HG03097 (cell line): ENCODE results near the gene ACAA2.
"Not testable (repeated sequence)": the region's sequence is repeated elsewhere in the genome, so short reads cannot be mapped to it uniquely, and the experiment has no call there.

Experiments used
- ATAC-seq: cut with Tn5 transposase; IDR thresholded peaks from one replicate; pipeline ENCODE4 v1.9.1; 2021; ENCODE audit not compliant: unreplicated experiment, low FRiP score

Gene ACAA2

DNA sequence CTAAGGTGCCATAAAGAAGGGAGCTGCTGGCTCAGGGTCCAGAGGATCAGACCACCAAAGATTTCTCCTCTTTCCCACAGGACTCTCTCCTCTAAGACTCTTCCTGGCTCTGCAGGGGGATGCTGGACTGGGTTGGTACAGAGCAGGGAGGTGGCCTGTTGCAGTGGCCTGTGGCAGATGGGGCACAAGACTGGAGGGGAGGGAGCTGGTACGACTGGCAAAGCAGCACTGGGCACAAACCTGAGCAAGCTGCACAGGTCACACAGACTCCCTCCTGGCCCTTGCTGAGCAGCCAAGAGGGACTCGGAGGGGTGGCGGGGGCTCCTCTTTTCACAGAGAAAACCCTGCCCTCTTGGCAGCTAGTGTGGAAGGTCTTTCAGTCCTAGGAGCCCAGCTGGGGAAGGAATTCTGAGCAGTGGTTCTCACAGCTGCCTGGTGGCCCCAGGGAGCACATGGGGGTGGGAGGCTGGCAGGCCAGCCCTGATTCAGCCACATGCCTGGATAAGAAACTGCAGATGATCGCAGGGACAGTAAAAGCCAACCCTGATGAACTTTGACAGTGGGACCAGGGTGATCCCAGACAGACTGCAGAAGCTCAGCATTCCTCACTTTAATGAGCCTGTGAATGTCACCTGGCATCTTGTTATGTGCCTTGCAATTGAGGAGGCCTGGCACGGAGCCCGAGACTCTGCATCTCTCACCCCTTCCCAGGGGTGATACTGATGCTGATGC lies 32.5 kb upstream of the ACAA2 start:
- no peak for ATAC-seq

DNA sequence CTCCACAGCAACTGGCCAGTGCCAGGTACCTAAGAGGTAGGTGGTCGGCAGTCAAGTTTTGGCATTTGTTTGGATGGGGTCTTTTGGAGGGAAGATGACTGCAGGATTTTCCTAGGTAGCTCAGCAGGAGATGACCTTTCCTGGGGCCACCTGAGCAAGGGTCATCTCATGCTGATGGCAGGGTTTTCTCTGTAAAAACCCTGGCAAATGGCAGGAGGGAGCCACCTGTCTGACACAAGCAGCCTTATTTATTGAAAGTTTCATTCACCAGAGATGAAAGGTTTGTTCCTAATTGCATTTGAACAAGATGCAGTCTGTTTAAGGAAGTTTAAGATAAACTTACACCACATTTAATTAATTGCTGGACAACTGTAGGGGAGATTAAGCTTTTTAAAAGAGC lies 31.6 kb upstream of the ACAA2 start:
- ATAC-seq = no peak

DNA sequence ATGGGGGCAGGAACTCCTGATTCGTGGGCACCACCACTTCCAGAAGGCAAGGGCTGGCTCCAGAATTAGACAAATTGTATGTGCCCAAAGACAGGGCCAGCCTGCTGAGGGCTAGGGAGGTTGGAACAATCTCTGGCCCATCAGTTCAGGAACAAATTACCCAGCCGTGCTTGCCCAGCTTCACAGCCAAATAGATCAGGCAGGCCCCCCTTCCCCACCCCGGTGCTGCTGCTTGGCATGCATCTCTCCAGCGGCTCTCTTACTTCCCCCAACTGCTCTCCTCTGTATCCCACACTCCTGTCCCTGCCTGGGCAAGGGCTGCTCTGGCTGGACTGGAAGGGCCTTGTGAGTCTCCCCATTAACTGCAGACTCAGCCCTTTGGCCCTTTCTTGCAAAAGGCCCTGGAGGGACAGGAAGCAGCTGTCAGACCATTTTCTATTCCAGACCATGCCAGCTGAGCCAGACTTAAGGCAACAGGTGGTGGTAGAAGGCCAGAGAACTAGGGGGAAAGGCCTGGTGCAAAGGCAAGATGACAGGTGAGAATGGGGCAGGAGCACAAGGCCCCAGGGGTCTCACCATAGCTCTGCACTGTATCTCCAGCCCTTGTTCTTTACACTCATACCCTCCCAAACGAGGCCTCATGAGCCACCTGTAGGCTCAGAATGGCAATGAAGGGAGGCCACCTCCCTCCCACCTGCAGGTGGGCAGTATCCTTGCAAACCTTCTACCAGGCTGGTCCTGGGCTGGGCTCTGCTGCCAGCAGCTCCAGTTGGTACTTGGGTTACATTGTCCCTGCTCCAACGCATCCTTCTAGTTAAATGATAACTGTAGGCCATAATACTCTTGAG lies 30.7 kb upstream of the ACAA2 start:
- ATAC-seq = no peak

DNA sequence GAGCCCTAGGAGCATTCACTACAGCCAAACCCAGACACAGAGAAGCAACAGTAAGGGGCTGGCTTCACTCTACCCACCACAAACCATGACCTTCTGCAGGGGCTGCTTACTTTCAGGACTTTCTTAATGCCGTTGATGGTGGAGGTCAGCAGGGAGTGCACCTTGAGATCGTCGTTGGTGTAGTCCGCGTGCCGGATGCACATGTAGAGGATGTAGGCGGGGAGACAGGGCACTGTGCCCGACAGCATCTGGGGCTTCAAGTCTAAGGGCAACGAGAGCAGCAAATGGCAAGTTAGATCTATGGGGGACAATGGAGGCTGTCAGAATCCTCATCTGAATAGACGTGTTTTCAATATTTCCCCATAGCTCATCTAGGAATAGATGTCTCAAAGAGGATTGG lies 29.8 kb upstream of the ACAA2 start:
- no peak for ATAC-seq

DNA sequence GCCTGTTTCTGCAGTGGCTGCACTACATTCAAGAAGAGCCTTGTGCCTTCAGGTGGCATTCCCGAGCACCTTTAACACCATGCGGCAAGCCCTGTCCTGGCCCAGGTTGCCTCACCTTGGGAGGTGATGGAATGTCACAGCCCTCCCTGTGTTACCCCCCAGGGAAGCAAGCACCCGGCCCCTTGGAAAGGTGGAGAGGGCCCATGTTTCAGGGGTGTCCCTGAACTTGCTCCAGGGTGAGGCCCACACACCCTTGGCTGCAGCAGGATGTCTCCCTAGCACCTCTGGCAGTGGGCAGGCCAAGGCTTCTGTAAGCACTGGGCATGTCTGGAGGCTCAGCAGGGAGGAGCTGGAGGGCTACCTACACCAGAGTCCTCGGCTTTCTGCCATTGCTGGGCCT lies 29.3 kb upstream of the ACAA2 start:
- no peak for ATAC-seq

DNA sequence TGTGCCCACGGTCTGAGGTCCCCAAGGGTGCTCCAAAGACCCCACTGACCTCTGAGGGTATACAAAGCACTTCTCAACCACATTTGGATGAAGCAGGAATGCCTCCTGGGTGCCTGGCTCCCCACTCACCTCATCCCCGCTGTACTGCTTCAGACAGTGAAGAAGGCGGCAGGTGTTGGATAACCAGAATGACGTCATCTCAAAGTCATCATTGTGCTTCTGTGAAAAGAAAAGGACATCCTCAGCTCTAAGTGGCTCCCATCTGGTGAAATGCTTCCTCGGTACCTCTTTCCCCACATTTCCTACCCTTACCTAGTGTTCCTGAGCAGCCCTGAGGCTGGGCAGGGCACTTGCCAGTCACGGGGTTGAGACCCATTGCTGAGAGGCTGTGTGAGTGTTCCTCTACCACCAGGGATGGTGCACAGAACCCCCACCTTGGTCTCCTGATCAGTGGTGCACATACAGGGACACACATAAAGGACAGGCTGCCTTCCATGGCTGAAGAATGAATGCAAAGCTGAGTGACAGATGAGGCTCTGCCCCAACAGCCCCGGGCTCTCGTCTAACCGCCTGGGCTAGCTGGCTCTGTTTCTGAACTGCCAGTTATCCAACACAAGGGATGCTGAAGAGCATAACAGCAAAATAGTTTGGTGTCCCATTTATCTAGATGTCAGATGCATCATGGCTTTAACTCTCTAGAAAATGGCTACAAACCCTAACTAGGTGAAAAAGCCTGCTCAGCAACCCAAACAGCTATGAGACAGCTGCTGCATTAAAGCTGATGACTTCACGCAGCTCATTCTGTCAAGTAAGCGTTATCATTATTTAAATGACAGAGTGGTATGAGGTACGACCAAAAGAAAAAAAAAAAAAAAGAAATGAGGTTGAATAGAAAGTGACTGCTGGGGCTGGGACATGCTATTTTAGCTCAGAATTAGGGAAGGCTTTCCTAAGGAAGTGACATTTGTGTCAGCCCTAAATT lies 28.2 kb upstream of the ACAA2 start:
- no peak for ATAC-seq

DNA sequence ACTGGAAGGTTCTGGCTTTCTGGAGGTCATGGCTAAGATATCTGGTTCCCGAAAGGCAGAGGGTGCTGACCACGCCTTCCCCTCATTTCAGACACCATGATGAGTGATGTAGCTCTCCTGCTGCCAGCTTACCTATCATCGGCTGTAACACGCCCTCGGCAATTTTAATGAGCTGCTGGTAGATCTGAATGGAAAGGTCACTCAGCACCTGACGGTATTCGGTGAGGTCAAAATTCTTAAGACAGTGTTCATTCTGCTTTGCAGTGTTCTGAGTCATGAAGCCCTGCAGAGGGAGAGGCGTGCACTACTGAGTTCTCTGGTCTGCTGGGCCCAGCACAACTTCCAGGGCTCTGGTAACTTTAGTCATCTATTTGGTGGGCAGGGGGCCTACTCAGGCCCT lies 25.7 kb upstream of the ACAA2 start:
- no peak for ATAC-seq

DNA sequence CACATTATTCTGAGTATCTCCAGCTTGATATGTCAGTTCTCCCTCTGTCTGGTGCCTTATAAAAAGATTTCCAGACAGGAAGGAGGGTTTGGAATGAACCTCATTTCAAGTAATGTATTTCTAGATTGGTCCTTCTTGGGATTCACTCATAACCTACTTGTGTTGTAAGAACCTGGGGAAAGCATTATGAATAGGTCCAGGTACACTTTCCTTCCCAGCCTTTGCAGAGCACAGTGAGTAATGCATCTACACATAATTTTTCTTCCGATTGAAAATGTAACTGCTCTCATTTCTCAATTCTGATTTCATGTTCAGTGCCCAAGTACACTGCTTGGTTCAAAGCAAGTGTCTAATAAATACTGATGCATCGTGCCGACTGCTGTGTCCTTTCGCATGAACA lies 25.0 kb upstream of the ACAA2 start:
- no peak for ATAC-seq

DNA sequence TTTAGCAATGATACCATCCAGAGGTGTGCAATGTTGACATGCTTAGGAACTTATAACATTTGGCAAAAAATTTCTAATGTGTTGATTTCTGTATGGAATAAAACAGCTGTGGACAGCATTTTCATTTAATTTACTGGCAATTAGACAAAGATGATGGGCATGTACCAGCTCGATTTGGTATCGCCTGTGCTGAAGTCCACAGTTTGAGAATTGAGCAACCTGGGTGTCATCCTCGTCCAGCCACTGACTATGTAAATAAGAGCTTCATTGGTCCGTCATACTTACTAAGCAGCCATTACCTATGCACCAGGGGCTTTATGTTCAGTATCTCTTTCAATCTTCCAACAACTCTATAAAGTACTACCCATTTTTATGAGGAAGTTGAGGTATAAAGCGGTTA lies 24.6 kb upstream of the ACAA2 start:
- no peak for ATAC-seq

DNA sequence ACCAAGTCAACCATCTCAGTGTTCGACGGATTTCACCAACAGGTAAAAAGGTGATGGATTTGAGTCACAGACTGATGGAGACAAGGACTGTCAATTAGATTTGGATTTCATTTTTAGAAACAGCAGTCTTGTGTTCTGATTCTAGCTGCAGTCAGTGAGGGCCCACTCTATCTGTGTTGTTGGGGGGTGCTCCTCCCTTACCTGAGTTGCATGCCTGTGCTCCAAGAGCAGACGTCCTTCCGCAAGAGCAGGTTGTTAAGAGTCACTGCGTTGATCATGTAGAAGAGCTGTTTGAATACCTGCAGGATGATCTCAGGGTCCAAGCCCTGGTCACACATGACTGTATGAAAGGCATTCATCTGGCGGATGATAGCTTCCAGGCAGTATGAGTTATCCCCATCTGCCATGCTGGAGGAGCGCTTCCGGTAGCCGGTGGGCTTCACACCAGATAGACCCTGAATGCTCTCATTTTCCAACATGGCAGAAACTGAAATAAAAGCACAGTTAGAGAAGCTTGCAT lies 24.0 kb upstream of the ACAA2 start:
- not testable (repeated sequence) for ATAC-seq

DNA sequence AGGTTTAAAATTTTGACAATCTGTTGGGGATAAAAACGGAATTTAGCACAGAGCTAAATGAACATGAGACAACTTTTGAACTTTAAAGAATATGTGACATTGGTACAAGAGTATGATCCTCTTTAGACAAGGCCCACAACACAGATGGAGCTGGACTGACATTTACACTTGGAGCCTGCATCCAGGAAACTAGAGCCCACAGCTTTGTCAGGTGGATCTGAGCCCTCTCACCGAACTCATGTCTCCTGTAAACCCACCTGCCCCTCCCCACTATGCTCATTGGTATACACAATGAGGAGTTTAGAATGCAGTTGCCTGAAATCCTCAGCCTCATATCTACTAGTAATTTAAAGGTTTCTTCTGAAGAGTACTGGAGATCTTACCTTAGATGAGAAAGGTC lies 22.1 kb upstream of the ACAA2 start:
- no peak for ATAC-seq

DNA sequence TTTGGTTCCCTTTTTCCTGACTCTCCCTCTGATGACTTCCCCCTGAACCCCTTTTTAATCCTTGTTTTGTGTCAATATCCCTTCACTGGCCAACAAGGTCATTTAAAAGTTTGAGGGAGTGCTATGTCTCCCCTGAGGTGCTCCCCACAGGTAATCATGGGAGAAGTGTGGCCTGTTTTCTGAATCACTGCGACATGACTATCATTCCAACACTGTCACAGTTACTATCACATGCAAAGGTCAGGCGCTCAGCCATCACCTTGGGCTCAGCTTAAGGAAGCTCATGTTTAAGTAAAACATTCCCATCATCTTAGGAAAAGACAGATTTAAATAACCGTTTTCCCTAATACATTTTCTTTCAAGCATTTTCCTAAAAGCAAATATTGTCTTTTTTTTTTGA lies 20.9 kb upstream of the ACAA2 start:
- ATAC-seq = no peak

DNA sequence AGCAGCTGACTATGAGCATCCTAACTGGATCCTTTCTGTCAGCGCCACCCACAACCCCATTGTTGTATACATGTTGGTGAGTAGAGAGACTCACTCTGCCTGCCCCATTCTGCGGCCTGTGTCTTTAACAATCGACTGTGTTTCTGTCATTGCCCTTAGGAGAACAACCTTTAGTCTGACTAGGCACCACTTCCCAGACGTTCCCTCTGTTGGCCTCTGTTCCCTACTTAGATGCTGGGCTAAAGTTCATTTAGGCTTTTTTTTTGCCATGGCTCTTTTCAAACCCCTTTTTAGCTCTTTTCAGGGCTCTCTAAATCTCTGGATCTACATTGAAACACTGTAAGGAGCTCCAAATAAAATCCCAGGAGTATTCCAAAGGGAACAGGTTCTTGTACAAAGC lies 20.5 kb upstream of the ACAA2 start:
- ATAC-seq = no peak

DNA sequence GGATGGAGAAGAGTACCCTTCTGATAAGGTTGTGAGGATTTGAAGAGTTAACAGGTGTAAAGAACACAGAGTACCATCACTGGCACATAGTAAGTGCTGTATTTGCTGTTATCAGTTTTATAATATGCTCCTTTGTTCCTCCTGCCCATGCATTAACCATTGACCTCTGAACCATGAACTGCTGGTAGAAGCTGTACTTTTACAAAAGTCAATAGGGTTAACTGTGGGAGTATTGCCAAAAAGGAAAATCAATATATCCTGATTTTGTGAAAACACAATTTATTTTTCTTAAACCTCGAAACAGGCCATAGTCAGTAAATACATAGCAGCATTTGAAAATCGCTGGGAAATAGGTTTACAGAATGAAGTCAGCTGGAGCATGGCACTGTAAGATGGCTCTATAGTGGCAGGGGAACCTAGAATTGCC lies 18.9 kb upstream of the ACAA2 start:
- no peak for ATAC-seq

DNA sequence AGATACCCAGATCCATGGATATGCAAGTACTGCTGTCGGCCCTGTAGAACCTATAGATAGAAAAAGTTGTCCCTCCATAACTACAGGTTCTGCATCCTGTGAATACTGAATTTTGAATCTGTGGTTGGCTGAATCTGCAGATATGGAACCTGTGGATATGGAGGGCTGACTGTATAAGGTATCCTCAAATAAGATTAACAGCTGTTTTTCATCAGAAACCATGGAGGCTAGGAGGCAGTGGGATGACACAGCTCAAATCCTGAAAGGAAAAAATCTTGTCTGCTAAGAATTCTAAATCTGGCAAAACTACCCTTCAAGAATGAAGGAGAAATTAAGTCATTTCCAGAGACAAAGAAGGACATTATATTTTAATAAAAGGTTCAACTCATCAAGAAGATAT lies 14.7 kb upstream of the ACAA2 start:
- ATAC-seq = no peak

DNA sequence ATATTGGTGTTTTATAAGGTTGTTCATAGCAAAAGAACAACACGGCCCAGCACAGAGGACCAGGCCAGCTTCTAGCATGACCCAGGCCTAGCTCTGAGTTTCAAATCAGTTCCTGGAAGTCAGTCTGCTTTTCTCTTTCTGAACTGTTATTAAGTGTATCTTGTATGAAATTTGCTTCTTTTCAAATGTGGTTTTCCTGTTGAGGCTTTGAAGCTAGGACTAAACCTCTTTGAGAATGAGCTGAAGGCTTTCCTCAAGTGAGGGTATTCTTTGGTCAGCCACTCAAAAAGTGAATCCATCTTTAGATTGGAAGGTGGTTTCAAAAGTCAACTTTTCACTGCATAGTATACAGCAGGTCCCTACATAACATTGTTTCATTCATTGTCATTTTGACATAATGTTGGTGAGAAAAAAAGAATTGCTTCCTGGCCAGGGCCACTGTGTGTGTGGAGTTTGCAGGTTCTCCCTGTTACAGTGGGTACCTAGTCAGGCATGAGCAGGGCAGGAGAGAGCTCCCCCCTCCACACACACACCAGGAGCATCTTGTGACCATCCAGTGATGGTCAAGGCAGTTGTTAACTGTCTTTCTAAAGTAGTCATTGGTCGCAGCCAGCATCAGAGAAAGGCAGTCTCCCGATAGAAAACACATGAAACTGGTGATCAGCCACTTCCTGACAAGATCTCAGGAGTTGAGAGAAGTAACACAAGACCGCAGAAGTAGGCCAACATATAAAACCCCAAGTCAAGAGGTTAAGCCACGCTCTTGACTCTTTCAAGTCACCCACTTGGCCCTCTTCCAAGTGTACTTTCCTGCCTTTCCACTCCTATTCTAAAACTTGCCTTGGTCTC lies 6.7 kb upstream of the ACAA2 start:
- peak; percentile 69 for ATAC-seq

DNA sequence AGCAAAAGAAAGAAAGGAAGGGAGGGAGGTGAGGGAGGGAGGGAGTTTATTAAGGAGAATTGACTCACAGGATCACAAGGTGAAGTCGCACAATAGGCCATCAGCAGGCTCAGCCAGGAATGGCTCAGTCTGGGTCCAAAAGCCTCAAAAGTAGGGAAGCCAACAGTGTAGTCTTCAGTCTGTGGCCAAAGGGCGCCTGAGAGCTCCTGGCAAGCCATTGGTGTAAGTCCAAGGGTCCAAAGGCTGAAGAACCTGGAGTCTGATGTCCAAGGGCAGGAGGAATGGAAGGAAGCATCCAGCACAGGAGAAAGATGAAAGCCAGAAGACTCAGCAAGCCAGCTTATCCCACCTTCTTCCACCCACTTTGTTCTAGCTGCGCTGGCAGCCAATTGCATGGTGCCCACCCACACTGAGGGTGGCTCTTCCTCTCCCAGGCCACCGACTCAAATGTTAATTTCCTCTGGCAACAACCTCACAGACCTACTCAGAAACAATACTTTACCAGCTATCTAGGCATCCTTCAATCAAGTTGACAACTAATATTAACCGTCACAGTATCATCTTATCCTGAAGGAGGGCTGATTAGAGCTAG lies 5.8 kb upstream of the ACAA2 start:
- ATAC-seq = no peak

DNA sequence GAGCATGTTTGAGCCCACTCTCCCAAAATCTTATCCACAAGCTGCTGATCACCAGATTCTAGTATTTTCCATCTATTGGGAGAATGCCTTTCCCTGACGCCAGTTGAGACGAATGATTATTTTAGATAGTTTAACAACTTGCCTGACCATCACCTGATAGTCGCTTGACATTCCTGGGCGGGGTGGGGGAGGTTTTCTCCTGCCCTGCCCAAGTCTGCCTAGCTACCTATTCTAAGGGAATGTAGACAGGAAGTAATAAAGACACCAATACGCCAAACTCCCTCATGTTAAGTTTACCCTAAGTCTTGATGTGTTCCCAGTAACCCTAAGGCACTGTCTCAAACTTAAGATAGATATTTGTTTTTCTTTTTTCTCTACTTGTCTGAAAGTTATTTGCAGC lies 4.6 kb upstream of the ACAA2 start:
- ATAC-seq = no peak

DNA sequence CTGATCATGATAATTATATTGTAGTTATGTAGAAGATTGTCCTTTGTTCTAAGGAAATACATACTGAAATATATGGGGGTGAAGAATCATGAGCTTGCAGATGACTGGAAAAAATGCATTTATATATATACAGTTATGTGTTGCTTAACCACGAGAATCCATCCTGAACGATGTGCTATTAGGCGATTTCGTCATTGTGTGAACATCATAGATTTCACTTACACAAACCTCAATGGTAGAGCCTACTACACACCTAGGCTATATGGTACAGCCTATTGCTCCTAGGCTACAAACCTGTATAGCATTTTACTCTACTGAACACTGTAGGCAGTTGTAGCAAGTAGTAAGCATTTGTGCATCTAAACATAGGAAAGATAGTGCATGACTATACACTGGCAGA lies 2.6 kb upstream of the ACAA2 start:
- no peak for ATAC-seq

DNA sequence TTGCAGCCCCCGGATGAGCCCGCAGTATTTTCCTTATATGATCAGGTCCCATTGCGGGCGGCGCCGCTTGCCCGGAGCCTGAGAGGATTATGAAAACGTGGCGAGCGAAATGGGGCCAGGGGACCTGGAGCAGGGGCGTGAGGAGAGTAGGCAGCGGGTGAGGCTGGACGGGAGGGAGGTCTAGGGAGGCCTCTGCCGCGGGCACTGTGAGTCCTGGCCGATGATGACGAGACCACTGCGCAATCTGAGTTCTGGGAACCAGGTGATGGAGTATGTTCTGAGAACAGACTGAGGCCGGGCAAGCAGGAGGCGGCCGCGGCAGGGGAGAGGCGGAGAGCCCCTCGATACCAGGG lies 790 bp upstream of the ACAA2 start:
- ATAC-seq = peak; percentile 19
